GM19351 (cell line): ENCODE measurements around the gene GARRE1.
"Not testable (repeated sequence)": the region's sequence is repeated elsewhere in the genome, so short reads cannot be mapped to it uniquely, and the experiment has no call there.

Experiments
- ATAC-seq: cut with Tn5 transposase; IDR thresholded peaks from one replicate; pipeline ENCODE4 v1.9.1; 2021; ENCODE audit warnings: mild to moderate bottlenecking, moderate library complexity; ENCODE audit not compliant: unreplicated experiment

GARRE1 gene

DNA sequence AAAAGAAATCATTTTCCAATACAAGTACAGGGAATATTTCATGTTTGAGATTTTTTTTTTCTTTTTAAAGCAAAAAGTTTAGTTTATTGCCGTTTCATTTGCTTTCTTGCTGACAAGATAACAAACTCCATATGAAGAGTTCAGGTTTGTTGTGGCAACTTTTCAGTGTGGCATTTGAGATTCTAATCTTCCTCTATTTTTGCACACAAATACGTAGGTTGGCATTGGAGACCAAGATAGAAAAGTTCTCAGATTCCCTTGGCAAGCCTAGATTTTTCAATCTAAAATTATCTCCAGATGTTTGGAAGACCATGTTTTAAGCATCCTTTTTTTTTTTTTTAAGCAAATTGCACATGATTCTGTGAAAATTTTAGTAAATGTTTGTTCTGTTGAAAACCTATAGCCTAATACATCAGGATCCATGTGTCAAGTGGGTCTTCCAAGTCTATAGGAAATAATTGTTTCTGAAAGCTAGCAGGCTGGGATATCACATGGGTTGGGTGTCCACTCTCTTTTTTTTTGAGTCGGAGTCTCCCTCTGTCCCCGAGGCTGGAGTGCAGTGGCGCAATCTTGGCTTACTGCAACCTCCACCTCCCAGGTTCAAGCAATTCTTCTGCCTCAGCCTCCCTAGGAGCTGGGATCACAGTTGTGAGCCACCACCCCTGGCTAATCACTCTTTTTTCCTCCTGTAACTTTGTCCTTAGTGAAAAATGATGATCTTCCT, 2.6 kb downstream of the GARRE1 start:
- ATAC-seq, result no peak

DNA sequence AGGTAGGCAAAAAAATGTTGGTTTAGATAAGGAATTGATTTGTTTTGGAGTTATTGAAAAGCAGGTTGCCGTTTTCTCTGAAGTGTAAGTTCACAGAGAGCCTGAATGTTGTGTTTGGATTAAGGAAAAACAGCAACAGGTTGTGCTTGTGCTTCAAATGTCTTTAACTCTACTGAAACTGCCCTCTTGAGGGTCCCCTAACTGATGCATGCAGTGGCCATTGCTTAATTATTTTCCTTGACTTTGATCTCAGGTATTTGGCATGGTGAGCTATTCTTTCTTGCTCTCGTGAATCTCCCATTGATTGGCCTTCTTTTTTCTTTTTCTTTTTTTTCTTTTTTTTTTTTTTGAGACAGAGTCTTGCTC, 3.2 kb downstream of the GARRE1 start:
- ATAC-seq, result no peak

- no peak for ATAC-seq
Observed at GRCh38 chr19:34259367-34260095, 5.2 kb downstream of the GARRE1 start.

- ATAC-seq, result no peak
Observed at GRCh38 chr19:34260771-34261173, 6.4 kb downstream of the GARRE1 start.

- no peak for ATAC-seq
Observed at GRCh38 chr19:34261334-34262109, 7.2 kb downstream of the GARRE1 start.

- ATAC-seq, result no peak
Observed at GRCh38 chr19:34263745-34264237, 9.4 kb downstream of the GARRE1 start.

DNA sequence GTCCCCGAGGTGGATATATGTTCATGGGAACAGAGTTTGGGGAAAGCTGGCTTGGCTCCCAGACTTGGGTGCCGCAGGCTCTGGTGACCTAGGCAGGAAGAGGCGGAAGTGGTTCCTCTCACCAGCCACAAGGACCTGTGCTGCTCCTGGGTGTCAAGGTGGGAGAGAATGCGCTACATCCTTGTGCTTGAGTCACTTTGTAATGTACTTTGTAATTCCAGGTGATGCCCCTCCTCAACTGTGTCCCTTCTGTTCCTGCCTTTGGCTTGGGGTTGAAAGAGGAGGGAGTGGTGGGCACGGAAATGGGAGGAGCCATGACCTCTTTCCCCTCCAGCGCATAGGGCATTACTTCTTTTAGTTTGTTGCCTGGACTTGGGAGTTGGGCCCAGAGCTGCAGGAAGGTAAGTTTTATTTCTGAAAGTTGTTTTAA, 10.9 kb downstream of the GARRE1 start:
- ATAC-seq, result no peak

DNA sequence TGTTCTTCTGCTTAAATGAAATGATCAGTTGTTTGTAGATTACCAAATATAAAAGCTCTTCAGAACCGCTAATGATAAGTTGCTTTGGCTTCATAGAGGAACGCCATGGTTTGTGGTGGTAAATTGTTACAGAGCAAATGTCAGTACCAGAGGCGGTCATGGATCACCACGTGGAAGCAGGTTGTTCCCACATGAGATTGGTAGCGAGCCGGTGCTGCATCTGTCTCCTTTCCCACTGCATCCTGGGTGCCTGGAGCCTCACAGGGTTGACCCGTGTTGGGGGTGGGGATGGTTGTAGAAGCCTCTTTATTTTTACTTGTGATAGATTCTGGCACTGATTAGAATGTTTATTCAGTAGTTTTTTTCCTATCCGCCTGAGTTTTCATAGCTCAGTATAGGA, 14.7 kb downstream of the GARRE1 start:
- ATAC-seq, result no peak

DNA sequence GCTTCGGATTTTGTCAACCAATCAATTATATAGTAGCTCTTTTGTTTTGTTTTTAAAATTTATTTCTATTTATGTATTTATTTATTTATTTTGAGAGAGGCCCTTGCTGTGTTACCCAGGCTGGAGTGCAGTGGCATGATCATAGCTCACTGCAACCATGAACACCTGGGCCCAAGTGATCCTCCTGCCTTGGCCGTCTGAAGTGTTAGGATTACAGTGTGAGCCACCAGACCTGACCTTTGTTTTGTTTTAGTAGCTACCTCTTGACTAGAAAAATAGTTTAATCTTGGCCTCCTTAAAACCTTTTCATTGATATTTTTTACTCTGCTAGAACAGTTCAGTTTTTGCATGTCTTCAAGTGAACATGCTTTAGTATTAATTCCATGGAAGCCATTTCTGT, 15.1 kb downstream of the GARRE1 start:
- ATAC-seq, result peak; percentile 21

DNA sequence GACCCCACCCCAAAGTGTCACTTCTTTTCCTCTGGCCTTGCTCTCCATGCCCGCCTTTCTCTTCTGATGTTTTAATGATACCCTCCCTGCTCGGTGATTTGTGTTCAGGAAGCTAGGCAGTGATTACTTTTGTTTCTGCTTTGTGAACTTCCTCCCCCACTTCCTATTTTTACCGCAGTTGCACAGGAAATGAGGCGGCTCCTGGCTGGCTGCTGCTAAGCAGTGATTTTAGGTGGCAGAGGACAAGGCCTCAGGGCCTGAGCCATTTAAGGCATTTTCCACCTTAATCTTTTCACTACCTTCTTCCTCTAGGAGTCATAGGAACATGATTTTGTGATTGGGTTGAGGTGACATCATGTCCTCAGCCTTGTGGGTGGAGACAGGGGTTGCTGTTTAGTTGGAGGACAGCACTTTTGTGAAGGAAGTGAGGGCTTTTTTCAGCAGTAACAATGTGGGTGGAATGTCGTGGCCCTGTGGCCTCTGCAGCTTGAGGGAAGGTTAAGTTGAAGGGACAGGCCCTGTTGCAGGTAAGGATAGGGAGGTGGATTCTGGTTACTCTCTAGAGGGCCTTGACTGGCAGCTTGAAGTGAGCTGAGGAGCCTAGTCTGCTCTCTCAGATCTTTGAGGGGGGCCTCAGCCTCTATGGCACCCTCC, 15.7 kb downstream of the GARRE1 start:
- ATAC-seq, result peak; percentile 81

GRCh38 chr19:34273121-34273520, 18.8 kb downstream of the GARRE1 start:
- no peak for ATAC-seq

GRCh38 chr19:34274284-34274826, 20.0 kb downstream of the GARRE1 start:
- ATAC-seq, result no peak

DNA sequence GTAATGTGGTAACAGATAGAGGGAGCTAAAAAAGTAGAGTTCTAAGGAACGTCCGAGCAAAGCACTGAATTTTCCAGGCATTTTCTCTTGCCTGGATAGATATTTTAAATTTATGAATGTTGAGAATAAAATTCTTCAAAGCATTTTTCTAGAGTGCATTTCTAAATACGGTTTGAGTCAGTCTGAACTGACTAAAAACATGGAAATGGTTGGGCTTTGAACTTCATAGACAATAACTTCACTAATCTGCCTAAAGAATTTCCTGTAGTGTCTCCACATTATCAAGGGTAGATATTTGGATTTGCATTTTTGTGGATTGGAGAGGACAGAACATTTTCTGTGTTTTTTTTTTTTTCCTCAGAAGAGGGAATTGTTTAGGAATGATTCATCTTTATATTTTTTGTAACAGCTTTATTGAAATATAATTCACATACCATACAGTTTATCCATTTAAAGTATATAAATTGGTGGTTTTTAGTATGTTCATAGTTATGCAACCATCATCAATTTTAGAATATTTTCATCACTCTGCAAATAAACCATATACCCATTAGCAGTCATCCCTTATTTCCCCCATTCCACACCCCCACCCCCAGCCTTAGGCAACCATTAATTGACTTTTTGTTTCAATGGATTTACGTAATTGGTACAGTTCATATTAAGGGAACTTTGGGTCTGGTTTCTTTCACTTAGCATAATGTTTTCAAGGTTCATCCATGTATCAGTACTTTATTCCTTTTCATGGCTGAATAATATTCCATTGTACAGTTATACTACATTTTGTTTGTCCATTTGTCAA, 20.7 kb downstream of the GARRE1 start:
- ATAC-seq, result no peak

DNA sequence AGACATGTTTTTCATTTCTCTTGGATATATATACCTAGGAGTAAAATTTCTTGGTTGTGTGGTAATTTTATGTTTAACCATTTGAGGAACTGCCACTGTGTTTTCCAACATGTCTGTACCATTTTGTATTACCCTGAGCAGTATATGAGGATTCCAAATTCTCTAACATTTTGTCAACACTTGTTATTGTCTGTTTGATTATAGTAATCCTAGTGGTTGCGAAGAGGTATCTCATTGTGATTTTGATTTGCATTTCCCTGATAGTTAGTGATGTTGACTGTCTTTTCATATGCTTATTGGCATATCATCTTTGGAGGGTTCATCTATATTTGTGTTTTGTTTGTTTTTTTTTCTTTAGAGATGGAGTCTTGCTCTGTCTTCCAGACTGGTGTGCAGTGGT, 21.4 kb downstream of the GARRE1 start:
- ATAC-seq, result no peak

DNA sequence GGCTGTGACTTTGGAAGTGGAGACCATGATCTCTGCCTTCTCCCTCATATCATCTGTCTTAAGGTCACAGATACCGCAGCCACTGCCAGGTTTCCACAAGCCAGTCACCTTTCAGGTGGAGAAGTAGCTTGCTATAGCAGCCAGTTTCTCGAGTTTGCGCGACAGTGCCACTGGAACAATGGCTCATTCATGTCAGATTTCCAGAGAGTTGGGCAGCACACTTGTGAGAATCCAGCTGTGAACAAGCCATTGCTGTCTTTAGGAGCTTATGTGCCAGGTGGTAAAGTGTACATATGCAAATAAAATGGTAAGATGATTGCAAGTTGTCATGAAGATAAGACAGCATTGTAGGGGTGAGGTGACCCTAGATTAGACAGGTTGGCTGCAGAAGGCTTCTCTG, 22.3 kb downstream of the GARRE1 start:
- ATAC-seq, result no peak

DNA sequence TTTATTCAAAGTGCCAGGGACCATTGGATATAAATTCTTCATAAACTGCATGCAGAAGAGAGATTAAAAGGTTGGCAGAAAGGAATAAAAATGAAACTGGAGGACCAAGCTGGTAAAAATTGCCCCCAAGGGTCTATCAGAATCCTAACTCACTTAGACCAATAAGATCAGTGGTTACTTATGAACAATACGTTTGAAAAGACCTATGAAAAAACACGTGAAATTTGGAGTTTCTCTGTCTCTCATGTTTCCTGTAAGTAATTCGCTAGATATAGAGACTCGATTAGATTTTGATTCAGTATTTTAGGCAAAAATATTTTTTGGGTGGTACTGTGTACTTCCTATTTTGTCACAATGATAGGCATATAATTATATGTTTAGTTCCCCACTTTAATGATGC, 22.9 kb downstream of the GARRE1 start:
- no peak for ATAC-seq

DNA sequence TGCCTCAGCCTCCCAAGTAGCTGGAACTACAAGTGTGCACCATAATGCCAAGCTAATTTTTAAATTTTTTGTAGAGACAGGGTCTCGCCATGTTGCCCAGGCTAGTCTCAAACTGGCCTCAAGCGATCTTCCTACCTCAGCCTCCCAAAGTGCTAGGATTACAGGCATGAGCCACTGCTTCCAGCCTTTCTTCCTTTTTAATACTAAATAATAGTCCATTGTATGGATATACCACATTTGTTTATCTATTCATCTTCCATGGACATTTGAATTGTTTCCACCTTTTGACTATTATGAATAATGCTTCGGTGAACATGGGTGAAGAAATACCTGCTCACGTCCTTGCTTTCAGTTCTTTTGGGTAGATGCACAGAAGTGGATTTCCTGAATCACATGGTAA, 24.4 kb downstream of the GARRE1 start:
- no peak for ATAC-seq

- ATAC-seq, result not testable (repeated sequence)
Observed at GRCh38 chr19:34281444-34281843, 27.1 kb downstream of the GARRE1 start.

DNA sequence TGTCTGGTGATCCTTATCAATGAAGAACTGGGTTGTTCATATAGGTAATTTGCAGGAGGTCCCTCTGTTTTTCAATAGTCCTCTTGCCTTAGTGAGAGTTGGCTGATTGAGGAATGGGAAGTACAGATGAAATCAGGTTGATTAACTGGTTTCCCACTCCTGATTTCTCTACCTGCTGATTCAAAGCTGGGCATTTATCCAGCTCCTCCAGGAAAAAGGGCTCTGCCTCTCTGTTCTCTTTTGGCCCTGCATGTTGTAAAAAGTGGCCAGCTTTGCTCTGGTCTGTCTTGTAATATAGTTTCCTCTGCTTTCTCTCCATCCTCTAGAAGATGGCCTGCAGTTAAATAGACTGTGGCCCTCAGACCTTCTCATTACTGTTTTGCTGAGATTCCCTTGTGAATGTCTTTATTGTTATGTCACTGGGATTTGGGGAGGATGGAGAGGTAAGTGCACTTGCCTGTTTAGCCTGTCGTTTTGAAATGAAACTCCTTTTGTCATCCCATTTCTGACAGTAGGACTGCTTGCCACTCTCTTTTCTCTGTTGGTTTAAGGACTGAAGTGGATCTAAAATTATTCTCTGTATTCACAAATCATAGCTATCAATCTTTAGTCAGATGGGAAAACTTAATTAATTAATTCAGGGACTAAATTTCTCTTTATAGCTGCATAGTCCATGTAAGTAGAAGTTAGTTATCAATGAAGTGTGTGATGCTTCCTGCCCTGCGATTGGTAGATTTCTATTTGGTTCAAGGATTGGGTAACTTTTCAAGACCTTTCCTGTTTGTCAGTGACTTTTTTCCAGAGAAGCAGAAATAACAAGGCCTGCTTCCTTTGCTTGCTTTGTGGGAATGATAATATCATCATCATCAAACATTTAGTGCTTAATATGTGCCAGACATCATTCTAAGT, 28.5 kb downstream of the GARRE1 start:
- ATAC-seq, result no peak
